ENCODE measurements around the gene SFI1.

GRCh38 chr22:31496735-31497146 lies 405 bp downstream of the SFI1 start:
- TF ChIP-seq CTCF (IDR thresholded peaks at IDR 0.05) (no peak), EZH2 (IDR thresholded peaks at IDR 0.05; ENCODE audit: borderline replicate concordance, insufficient read depth, low read depth, low read length, poor library complexity, severe bottlenecking) (no peak)

Measured in B cell (primary cell).